Suprapubic skin (tissue), 4 donors: Measurements from ENCODE around the gene FAM118A.

Experiments
- EP300 ChIP-seq: sonication (generic); formaldehyde crosslinking; IDR thresholded peaks from one replicate; pipeline ENCODE4 v1.6.1; 2017; ENCODE audit warnings: antibody characterized with exemption
- POLR2A ChIP-seq, 2 donors: fragments of 450-650 bp; IDR thresholded peaks; one replicate each; pipeline ENCODE4 v1.6.1; 2017; ENCODE audit warnings: antibody characterized with exemption in 2 of 2, mild to moderate bottlenecking in 2 of 2, moderate library complexity in 2 of 2
- POLR2AphosphoS5 ChIP-seq, 3 donors: sonication (generic); formaldehyde crosslinking; IDR thresholded peaks; one replicate each; pipeline ENCODE4 v1.6.1; 2017; ENCODE audit warnings: antibody characterized with exemption in 3 of 3
- TF ChIP-seq, protein P1 (sequence below), 2 donors: fragments of 200-600 bp in 1 of 2; fragments of 450-650 bp in 1 of 2; sonication (generic) in 1 of 2; IDR thresholded peaks; one replicate each; pipeline ENCODE4 v1.5.1; 2016 to 2019; ENCODE audit warnings: antibody characterized with exemption in 2 of 2, mild to moderate bottlenecking in 1 of 2, moderate library complexity in 1 of 2

DNA sequence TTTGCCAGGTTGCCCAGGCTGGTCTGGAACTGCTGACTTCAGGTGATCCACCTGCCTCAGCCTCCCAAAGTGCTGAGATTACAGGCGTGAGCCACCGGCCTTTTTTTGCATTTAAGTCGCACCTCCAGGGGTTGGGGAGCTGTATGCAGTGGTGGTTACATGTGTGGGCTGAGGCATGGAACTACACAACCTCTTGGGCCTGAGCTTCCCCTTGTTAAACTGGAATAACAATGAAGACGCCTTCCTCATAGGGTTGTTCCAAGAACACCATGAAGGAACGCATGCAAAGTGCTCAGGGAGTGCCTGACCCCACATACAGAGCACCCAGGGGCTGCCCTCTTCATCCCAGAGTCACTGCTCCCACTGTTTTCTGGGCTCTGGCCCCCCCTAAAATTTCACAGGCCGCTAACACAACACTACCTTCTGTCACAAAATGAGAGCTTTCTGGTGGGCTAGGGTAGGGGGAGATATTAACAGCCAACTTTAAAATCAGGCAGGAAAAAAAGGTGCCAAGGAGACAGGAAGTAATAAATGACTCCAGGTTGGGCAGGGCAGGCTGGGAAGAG, 1.3 kb upstream of the FAM118A start:
- TF ChIP-seq POLR2AphosphoS5 (IDR thresholded peaks at IDR 0.05) (no peak), POLR2A (IDR thresholded peaks at IDR 0.05) (no peak), EP300 (no peak)
- TF ChIP-seq, protein P1, sequence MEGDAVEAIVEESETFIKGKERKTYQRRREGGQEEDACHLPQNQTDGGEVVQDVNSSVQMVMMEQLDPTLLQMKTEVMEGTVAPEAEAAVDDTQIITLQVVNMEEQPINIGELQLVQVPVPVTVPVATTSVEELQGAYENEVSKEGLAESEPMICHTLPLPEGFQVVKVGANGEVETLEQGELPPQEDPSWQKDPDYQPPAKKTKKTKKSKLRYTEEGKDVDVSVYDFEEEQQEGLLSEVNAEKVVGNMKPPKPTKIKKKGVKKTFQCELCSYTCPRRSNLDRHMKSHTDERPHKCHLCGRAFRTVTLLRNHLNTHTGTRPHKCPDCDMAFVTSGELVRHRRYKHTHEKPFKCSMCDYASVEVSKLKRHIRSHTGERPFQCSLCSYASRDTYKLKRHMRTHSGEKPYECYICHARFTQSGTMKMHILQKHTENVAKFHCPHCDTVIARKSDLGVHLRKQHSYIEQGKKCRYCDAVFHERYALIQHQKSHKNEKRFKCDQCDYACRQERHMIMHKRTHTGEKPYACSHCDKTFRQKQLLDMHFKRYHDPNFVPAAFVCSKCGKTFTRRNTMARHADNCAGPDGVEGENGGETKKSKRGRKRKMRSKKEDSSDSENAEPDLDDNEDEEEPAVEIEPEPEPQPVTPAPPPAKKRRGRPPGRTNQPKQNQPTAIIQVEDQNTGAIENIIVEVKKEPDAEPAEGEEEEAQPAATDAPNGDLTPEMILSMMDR (IDR thresholded peaks at IDR 0.05): no peak
